PC-9 (cell line): ENCODE data around the gene KRT16. TPM values are rescaled to one million over a fixed set of nuclear protein-coding genes. Genes with fewer than 3 reads are reported as not detected.
A peak's percentile ranks its signal among the peaks of the same experiment; 100 is the strongest.
"Not testable (repeated sequence)": the region's sequence is repeated elsewhere in the genome, so short reads cannot be mapped to it uniquely, and the experiment has no call there.

Experiments used
- BruUV-seq: library from RNA; stranded (reverse); fragments of 400-500 nt; replicated peaks from 2 replicates; lab custom pipeline; 2021; lab: Mats Ljungman, UMichigan
- CTCF ChIA-PET: fragments of 300-600 bp; sonication (Branson Sonifier 250); formaldehyde crosslinking; loops from one replicate; lab custom pipeline; 2022; ENCODE audit warnings: antibody characterized with exemption; lab: Charles Lee
- POLR2A ChIA-PET: fragments of 300-600 bp; sonication (Branson Sonifier 250); formaldehyde crosslinking; loops from one replicate; lab custom pipeline; 2022; ENCODE audit warnings: antibody characterized with exemption; ENCODE audit not compliant: unreplicated experiment; lab: Charles Lee
- DNase-seq, 2 experiments: peaks; one replicate each; pipeline versions ENCODE4 v3.0.0 to v3.0.0-alpha.2; 2015 to 2022; ENCODE audit warnings: mixed read lengths in 1 of 2
- H2AFZ ChIP-seq: fragments of 200-600 bp; sonication (generic); 2 replicates; pipeline ENCODE4 v1.8.1; 2017; ENCODE audit warnings: antibody characterized with exemption
- H3F3A ChIP-seq: fragments of 200-600 bp; sonication (generic); 2 replicates; pipeline ENCODE4 v1.8.1; 2017; ENCODE audit warnings: antibody characterized with exemption, mild to moderate bottlenecking, low read depth; ENCODE audit not compliant: insufficient read depth
- H3K27ac ChIP-seq: fragments of 200-600 bp; sonication (generic); 2 replicates; pipeline ENCODE4 v1.6.1; 2016; ENCODE audit warnings: mixed run types
- H3K27me3 ChIP-seq: fragments of 200-600 bp; sonication (generic); 2 replicates; pipeline ENCODE4 v1.6.1; 2016; ENCODE audit warnings: low read depth, mixed run types; ENCODE audit not compliant: insufficient read depth
- H3K36me3 ChIP-seq: fragments of 200-600 bp; sonication (generic); 2 replicates; pipeline ENCODE4 v1.6.1; 2016; ENCODE audit warnings: low read depth, mixed run types
- H3K4me1 ChIP-seq: fragments of 200-600 bp; sonication (generic); replicated peaks from 2 replicates; pipeline ENCODE4 v1.6.1; 2016; ENCODE audit warnings: mixed run types; ENCODE audit not compliant: insufficient read depth
- H3K4me2 ChIP-seq: fragments of 200-600 bp; sonication (generic); 2 replicates; pipeline ENCODE4 v1.6.1; 2017; ENCODE audit warnings: mixed run types
- H3K4me3 ChIP-seq: fragments of 200-600 bp; sonication (generic); 2 replicates; pipeline ENCODE4 v1.6.1; 2016; ENCODE audit warnings: mixed run types
- H3K79me2 ChIP-seq: fragments of 200-600 bp; sonication (generic); 2 replicates; pipeline ENCODE4 v1.6.1; 2017; ENCODE audit warnings: low read depth, mixed run types
- H3K9me2 ChIP-seq: fragments of 200-600 bp; sonication (generic); 2 replicates; pipeline ENCODE4 v1.8.1; 2017; ENCODE audit warnings: mild to moderate bottlenecking; ENCODE audit not compliant: insufficient read depth
- H3K9me3 ChIP-seq: fragments of 200-600 bp; sonication (generic); 2 replicates; pipeline ENCODE4 v1.8.1; 2016; ENCODE audit warnings: low read depth; ENCODE audit not compliant: insufficient read depth
- H4K20me1 ChIP-seq: fragments of 200-600 bp; sonication (generic); 2 replicates; pipeline ENCODE4 v1.8.1; 2017; ENCODE audit not compliant: insufficient read depth
- CTCF ChIP-seq: fragments of 200-600 bp; sonication (generic); conservative IDR thresholded peaks from 2 replicates; pipeline ENCODE4 v1.6.1; 2017; ENCODE audit warnings: mixed run types, antibody characterized with exemption, mild to moderate bottlenecking, moderate library complexity
- EZH2 ChIP-seq: fragments of 200-600 bp; sonication (generic); IDR thresholded peaks from 2 replicates; pipeline ENCODE4 v1.8.0; 2017; ENCODE audit warnings: antibody characterized with exemption, low read depth
- intact Hi-C: fragments of 100-400 bp; cut with micrococcal nuclease; formaldehyde crosslinking; loops from one replicate; pipeline ENCODE4 v1.10.0; 2022; ENCODE audit not compliant: unreplicated experiment
- total RNA-seq: library from RNA; stranded (reverse); gene quantifications from 2 replicates; pipeline ENCODE4 v1.2.3, GENCODE V29; 2021

Gene KRT16
- total RNA-seq, 1 experiment from 2014 or later = 41.7 TPM

- H4K20me1 ChIP-seq, H3F3A ChIP-seq, POLR2A ChIA-PET, DNase-seq, H3K4me1 ChIP-seq, H3K4me2 ChIP-seq, H3K27me3 ChIP-seq, intact Hi-C loops, H3K79me2 ChIP-seq, H3K9me2 ChIP-seq, H3K4me3 ChIP-seq, H3K27ac ChIP-seq, H2AFZ ChIP-seq, H3K36me3 ChIP-seq, CTCF ChIA-PET, H3K9me3 ChIP-seq: not testable (repeated sequence)
- BruUV-seq = TSS peak; percentile 81
Observed at GRCh38 chr17:41626028-41626913, 13.7 kb upstream of the KRT16 start.

DNA sequence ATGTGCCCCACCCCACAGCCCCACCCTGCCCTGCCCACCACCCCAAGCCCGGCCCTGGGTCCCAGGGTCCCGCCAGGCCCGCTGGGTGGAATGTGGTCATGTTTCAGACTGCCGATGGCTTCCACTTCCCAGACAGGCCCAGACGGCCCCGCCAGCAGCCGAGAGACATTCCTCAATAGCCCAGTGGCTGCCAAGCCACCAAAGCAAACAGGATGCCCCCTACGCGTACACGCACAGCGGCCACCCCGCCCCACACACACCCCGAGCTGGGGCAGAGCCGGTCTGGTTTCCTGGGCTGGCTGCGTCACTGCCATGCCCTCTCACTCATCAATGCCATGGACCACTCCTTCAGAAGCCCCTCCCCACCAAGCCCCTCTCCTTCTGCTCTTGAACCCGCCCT lies 13.0 kb upstream of the KRT16 start:
- no peaks in the 10 kb centered on the region for H3K27me3 ChIP-seq
- H3F3A ChIP-seq = no peaks in the 10 kb centered on the region
- TF ChIP-seq CTCF (no peak), EZH2 (no peak)
- no peaks in the 10 kb centered on the region for H3K79me2 ChIP-seq
- intact Hi-C loops = loop anchor here (2.0 kb wide), 2 partner anchors 21 to 29 kb away; no protein-coding TSS in a partner anchor
- no peak overlapping the region for H2AFZ ChIP-seq
- BruUV-seq = no TSS peak
- no peak overlapping the region for H3K4me3 ChIP-seq
- no peaks in the 10 kb centered on the region for H4K20me1 ChIP-seq
- no peak overlapping the region for H3K4me2 ChIP-seq
- H3K9me2 ChIP-seq = no peaks in the 10 kb centered on the region
- ChIA-PET CTCF (no interaction called here), POLR2A (no interaction called here)
- H3K4me1 ChIP-seq = peaks cover 8% of the 10 kb centered on the region
- H3K27ac ChIP-seq = no peak overlapping the region
- H3K36me3 ChIP-seq = no peaks in the 10 kb centered on the region
- H3K9me3 ChIP-seq = no peaks in the 10 kb centered on the region
- peak; percentile 54 to 90 for DNase-seq

DNA sequence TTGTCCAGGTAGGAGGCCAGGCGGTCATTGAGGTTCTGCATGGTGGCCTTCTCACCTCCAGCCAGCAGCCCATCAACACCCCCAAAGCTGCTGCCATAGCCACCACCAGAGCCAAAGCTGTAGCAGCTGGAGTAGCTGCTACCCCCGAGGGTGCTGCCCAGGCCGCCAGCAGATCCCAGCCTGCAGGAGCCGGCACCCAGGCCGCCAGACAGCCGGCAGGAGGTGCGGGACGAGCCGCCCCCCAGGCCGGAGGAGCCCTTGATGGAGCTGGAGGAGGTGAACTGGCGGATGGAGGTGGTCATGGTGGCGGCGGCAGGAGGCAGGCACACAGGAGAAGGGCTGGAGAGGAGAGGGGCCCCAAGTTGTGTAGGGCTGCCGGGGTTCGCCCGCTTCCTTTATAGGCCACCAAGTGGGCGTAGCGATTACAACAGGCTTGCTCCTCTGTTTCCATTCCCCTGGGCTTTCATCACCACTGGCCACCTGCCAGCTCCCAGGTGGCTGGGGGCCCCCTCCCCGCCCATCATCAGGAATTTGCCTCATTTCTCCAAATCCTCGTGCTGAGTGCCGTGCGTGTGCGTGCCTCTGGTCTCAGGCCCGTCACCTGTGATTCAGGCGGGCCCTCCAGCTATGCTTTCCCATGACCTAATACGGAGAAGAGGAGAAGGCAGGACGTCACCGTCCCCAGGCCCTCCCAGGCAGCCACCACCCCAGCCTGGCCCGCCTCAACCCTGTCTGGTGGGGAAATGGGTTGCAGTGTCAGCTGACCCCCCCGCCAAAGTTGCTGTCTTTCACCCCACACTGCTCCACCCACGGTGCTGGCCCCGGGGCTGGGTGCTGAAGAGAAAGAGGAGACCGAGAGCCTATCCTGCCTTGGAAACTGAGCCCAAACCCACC lies 11.9 kb upstream of the KRT16 start, which contains the start of gene KRT17:
KRT17 (minus strand) TSS at position 368 of the 894 bp plus-strand sequence; CDS start at position 302, 66 bp downstream.
- ChIA-PET CTCF (no interaction called here), POLR2A (no interaction called here)
- TSS peak; percentile 97 for BruUV-seq
- intact Hi-C loops = loop anchor here (2.0 to 5.0 kb wide), 3 partner anchors 22 to 47 kb away; no protein-coding TSS in a partner anchor
- H4K20me1 ChIP-seq = no peaks in the 10 kb centered on the region
- H3K79me2 ChIP-seq = no peaks in the 10 kb centered on the region
- H3K27me3 ChIP-seq = no peaks in the 10 kb centered on the region
- TF ChIP-seq CTCF (no peak), EZH2 (no peak)
- H3K4me2 ChIP-seq = peak within 1 kb of the TSS; percentile 14; the same call in 1 of the 2 replicates
- H3K9me2 ChIP-seq = no peaks in the 10 kb centered on the region
- H3K4me3 ChIP-seq = no peak within 1 kb of the TSS
- H3K27ac ChIP-seq = no peak within 1 kb of the TSS
- no peak within 1 kb of the TSS for H2AFZ ChIP-seq
- H3K9me3 ChIP-seq = no peaks in the 10 kb centered on the region
- H3K36me3 ChIP-seq = no peaks in the 10 kb centered on the region
- peaks cover 8% of the 10 kb centered on the region for H3K4me1 ChIP-seq
- H3F3A ChIP-seq = no peaks in the 10 kb centered on the region
- peak in 1 of 2 experiments; percentile 76 for DNase-seq

GRCh38 chr17:41623184-41623861 lies 10.8 kb upstream of the KRT16 start:
- not testable (repeated sequence) for H3K27ac ChIP-seq, H2AFZ ChIP-seq, H3K4me3 ChIP-seq, H3F3A ChIP-seq, H3K27me3 ChIP-seq, BruUV-seq, H3K9me2 ChIP-seq, H3K9me3 ChIP-seq, H3K36me3 ChIP-seq, H4K20me1 ChIP-seq, DNase-seq, H3K79me2 ChIP-seq
- ChIA-PET CTCF (interaction anchor here (0.6 to 0.7 kb wide), 2 partner anchors 30 to 218 kb away, joined by 3 to 4 read pairs; no protein-coding TSS in a partner anchor), POLR2A (interaction anchor here (0.5 kb wide), 1 partner anchor 93 kb away, joined by 5 read pairs; no protein-coding TSS in a partner anchor)
- intact Hi-C loops = loop anchor here (5.0 kb wide), 1 partner anchor 46 kb away; no protein-coding TSS in a partner anchor
- H3K4me1 ChIP-seq = peaks cover 18% of the 10 kb centered on the region
- H3K4me2 ChIP-seq = peak overlapping the region; percentile 14; the same call in 1 of the 2 replicates
